ENCODE results near the gene CCDC192.

Gene CCDC192

GRCh38 chr5:127923804-127924570, 220.8 kb downstream of the CCDC192 start:
- no peak for DNase-seq (ENCODE audit: low read depth)

DNA sequence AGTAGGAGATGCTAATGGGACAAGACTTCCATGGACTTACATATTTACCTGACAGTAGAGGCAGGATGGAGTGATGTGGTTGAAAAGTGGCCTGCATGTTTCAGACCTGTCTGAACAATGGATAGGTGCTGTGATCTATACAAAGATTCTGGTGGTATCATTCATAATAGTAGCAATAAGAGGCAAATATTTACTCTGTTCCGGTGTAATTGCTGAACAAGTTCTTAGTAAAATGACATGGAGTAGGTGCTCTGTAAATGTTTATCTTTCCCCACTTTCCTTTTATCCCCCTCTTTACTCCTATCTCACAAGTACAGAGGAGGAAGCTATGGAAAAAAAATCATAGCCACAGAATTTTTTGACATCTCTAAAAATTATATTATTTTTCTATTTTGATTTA, 221.4 kb downstream of the CCDC192 start:
- no peak for DNase-seq (ENCODE audit: low read depth)

DNA sequence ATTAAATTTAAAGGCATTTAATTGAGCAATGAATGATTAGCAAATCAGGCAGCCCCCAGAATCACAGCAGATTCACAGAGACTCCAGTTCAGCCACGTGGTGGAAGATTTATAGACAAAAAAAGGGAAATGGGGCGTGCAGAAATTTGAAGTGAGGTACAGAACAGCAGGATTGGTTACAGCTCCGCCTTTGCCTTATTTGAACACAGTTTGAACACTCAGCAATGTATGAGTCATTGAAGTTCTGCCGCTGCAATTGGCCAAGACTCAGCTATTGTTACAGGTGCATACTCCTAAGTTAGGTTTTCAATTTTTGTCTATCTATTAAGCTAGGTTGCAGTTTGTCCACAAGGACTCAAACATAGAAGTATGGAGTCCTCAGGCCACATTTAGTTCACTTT, 222.7 kb downstream of the CCDC192 start:
- no peak for DNase-seq (ENCODE audit: low read depth)

DNA sequence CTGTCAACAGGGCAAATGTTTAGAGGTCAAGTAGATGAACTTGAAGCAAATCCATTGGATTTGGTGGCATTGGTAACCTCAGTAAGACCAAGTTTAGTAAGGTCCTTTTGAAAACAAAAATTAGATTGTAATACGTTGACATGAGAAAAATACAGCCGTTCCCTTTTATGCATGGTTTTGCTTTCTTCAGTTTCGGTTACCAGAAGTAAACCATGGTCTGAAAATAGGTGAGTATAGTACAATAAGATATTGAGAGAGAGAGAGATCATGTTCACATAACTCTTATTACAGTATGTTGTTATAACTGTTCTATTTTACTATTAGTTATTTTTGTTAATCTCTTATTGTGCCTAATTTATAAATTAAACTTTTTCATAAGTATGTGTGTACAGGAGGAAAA, 223.8 kb downstream of the CCDC192 start:
- no peak for DNase-seq (ENCODE audit: low read depth)

DNA sequence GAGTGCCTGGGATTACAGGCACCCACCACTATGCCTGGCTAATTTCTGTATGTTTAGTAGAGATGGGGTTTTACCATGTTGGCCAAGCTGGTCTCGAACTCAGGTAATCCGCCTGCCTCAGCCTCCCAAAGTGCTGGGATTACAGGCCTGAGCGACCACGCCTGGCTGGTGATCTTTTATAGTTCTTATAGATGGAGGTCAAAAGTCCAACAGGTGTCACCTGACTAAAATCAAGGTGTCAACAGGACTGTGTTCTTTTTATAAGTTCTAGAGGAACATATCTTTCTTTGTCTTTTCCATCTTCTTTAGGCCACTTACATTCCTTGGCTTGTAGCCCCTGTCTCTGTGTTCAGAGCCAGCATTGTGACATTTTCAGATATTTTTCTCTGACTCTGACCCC, 224.9 kb downstream of the CCDC192 start:
- DNase-seq (ENCODE audit: low read depth) = no peak

DNA sequence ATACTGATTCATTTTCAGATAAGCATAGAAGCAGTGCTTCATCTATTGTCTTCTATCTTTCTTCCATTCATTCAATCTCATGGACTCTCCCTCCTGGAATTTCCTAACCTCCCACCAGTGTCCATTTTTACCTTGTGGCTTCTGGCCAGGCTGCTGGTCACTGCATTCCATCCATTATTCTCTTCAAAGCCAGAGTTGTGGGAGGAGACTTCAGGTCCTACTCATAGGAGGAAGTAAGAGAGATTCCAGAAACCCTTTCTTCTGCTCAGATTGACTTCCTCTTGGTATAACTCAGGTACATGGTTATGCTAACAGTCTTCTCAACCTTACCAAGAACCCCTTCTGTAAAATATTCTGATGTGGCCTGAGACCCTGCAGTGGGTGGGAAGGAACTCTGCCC, 227.1 kb downstream of the CCDC192 start:
- DNase-seq (ENCODE audit: low read depth) = no peak

GRCh38 chr5:127931396-127931795, 228.2 kb downstream of the CCDC192 start:
- DNase-seq (ENCODE audit: low read depth) = no peak

DNA sequence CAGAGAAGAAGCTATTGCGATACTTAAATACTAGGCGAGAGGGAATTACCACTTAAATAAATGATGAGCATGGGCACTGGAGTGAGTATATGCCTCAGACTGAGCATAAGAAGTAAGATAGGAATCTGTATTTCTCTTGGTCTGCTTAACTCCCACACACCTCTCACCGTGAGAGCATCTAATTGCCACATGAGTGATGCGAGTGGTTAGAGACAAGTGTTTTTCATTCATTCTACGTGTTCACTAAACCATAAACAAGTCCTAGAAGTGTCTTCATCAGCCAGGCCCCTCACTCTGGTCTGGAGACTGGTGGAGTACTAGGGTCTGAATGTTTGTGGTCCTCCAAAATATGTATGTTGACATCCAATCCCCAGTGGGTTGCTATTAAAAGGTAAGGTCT, 230.2 kb downstream of the CCDC192 start:
- no peak for DNase-seq (ENCODE audit: low read depth)

DNA sequence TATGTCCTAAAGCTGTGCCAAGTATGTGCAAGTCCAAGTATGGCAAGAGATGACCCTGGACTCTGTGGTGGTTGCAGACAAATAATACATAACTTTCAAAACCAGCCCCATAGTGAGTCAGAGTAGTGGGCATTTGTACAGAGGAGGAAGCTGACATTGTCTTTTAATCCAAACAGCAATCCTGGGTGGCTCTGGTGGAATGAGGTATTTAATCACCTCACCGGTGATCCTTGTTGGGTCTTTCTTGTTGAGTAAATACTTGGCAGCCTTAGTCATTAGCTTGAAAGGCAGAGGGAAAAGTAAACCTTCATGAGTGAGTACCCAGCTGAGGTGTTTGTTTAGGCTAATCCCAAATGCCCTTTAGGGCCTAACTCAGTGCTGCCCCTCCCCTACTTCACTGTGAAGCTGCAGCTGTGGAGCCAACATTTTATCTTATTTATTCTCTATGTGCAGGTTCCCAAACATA, 231.6 kb downstream of the CCDC192 start:
- DNase-seq (ENCODE audit: low read depth) = no peak

DNA sequence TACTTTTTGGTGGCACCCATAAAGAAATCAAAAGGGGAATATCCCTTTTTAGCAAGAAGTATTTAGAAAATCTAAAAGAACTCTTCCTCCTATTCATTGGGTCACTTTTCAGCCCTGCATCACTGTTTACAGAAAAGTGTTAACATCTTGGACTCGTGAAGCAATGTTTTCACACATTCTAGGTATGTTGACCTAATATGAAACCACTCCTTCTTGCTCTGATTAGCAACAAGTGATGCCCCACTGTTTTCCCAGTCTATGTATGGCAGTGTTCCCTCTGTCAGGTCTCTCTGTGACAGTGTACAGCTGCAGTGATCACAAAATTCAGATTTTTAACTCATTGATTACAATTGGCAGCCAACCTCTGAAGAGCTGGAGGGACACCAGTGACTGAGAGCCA, 232.2 kb downstream of the CCDC192 start:
- DNase-seq (ENCODE audit: low read depth) = no peak

DNA sequence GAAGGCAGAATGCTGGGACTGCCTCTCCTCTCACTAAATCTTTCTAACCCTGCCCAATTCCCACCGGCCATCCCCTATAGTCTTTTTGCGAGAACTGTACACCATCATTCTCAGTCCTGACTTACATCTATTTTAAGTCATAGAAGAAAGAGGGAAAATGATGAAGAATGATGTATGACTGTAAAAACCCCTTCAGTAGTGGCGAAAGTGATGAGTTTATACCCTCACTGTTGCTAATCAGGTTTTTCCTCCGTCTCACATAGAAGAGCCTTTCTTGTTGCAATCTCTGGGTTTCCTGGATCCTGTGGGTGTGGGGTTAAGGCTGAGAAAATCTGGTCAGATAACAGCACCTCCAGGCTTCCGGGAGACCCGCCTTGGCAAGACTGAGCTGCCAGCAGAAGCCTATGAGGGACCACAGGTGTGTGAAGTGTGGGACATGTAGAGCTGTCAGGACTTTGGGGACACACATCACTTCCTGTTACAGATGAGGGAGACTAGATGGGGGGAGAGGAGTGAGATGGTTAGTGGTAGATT, 233.3 kb downstream of the CCDC192 start:
- DNase-seq (ENCODE audit: low read depth) = peak; percentile 12

DNA sequence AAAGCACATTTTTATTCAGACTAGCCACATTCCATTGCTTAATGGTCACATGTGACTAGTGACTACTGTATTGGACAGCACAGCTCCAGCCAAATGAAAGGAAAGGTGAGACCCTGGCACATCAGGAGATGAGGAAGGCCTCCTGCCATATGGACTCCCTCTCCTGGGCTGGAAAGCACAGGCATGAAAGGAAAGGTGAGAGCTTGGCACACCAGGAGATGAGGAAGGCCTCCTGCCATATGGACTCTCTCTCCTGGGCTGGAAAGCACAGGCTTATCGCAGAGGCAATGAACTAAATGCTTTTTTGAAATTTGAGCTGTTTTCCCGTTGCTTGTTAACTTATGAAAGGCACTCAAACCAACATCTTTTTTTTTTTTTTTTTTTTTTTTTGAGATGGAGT, 235.6 kb downstream of the CCDC192 start:
- DNase-seq (ENCODE audit: low read depth) = no peak

DNA sequence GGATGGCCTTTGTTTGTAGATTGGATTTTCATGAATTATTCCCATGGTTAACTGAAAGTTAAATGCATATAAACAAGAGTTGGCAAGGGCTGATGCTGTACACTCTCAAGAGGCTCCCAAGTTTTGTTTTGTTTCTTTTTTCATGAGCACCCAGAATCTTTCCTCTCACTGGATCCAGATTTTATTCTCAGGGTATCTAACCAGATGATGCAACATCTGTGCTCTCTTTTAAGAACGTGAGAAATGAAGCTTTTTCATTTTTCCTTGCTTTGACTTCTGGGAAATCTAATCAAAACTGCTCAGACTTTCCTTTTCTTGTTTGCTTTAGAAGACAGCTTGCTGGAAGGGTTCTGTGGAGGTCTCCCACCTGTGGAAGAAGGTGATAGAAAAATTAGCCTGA, 237.7 kb downstream of the CCDC192 start:
- DNase-seq (ENCODE audit: low read depth) = no peak

DNA sequence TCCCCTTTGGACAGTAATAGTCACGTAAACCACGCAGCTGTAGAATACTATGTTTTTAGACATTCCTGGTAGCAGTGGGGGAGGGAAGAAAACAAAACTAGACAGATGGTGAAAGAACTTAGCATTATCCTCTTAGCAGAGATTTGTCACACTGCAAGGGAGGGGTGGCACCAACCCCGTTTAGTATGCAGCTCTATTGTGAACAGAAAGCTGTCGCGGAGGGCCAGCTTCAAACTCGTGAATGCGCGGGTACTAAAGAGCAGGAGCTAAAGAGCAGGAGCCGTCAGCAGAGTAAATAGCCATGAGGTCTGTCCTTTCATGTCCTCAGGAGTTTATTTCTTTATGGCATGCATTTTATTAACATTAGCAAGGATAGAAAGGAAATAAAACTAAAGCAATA, 238.5 kb downstream of the CCDC192 start:
- DNase-seq (ENCODE audit: low read depth) = no peak

DNA sequence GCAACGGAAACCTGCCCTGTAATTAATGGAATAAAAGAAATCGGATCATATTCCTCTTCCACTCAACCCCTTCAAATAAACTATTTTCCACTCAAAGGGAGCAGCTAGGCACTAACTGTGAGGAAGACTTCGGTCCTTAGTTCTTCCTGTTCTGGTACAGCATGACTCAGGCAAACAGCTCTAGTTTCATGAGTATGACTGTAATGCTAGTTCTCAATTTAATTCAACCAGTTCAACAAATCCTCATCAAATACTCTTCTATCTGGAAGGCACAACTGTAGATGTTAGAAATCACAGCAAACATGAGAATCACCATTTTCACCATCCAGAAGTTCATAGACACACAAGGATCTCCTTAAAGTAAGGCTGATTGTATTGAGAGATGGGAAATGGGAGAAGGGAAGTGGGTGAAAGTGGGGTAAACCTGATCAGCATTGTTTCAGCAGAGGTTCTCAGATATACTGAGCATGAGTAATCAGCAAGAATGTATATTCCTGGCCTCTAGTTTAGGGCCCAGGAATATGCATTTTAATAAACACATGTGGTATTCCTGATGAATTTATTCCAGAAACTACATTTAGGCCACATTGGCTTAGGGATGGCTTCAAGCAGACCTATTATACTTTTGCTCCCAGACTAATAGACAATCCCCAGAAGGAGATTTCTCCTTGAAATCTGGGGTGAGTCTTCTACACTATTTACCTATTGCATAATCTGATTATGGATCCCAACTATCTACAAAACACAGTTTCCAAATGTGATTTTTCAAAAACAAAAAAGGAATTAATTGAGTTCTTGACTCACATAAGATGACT, 239.3 kb downstream of the CCDC192 start:
- DNase-seq (ENCODE audit: low read depth) = no peak

DNA sequence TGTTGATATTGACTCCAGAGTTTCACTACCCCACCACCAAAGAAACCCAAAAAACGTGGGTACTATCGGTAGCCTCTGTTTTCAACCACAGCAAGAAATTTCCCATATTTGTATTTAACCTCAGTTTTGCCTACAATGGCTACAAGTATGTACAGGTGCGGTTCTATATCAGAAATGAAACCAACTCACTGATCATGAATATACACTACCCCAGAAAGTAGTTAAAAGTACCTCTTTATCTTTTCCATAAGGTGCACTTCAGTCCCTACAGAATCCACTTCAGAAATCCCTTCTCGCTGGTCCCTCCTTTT, 239.8 kb downstream of the CCDC192 start:
- DNase-seq (ENCODE audit: low read depth) = no peak

DNA sequence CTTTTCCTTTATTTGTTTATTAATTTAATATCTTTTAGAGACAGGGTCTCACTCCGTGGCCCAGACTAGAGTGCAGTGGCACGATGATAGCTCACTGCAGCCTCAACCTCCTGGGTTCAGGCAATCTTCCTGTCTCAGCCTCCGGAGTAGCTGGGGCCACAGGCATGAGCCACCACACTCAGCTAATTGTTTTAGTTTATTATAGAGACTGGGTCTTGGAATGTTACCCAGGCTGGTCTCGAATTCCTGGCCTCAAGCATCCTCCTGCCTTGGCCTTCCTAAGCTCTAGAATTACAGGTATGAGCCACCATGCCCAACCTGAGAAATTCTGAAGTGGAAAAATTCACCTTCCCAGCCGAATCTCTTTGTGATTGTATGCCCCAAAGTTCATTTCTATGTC, 240.9 kb downstream of the CCDC192 start:
- DNase-seq (ENCODE audit: low read depth) = no peak

DNA sequence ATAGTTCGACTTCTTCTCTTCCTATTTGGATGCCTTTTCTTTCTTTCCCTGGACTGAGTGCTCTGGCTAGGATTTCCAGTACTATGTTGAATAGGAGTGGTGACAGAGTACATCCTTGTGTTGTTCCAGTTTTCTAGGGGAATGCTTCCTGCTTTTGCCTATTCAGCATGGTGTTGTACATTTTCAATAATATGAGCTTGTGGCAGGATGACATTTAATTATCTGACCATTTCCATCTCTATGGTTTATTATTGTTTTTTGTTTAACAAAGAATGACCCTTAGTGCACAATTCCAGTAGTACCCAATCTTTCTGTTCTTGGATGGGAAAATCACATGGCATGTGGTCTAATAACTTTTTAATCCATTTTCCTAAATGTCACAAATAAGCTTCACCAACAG, 244.8 kb downstream of the CCDC192 start:
- no peak for DNase-seq (ENCODE audit: low read depth)

DNA sequence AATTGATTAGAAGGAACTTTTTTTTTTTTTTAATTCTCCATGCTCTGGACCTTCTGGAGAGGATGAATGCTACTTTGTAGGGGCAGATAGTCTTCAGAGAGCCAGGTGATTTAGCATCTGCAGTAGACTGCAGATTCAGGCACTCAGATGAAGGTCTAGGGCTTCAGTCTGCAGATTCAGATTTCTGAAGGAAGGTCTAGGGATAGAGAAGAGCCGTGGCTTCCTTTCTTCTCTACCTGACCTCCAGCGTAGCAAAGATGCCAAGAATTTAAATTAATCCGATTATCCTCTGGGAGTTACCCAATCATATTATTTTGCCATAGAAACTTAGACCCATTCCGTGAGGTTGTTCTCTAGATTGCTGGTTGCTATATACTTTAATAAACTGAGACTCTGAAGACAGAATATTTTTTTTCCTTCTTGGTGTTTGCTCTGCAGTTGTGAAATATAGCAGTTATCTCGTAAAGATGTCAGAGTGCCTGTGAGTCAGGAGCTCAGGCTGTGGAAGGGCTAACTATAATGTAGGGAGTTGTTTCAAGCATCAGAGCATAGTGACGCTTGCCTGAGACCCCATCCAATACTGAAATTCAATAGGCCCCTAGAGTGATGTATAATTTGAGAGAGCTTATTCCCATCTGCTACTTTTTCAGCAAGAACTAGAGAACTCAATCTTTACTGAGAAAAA, 247.7 kb downstream of the CCDC192 start:
- DNase-seq (ENCODE audit: low read depth) = no peak

DNA sequence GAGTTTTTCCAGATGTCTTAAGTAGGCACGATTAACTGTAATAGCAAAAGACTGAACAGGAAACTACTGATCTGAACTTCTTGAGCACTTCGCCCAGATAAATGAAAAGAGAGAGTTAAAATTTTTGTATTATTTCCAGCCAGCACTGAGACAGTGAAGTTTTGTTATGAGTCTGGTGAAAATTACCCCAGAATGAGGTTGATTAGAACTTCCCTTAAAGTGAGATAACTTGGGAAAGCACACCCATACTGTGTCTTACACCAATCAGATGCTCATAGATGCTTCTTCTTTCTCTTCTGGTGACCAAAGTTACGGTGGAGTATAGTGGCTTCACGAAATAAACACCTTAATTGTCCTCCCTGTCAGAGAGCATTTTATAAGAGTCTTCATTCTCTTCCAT, 248.6 kb downstream of the CCDC192 start:
- no peak for DNase-seq (ENCODE audit: low read depth)

- no peak for DNase-seq (ENCODE audit: low read depth)
These were observed 254.0 kb downstream of the CCDC192 start for GRCh38 chr5:127957183-127957582.

DNA sequence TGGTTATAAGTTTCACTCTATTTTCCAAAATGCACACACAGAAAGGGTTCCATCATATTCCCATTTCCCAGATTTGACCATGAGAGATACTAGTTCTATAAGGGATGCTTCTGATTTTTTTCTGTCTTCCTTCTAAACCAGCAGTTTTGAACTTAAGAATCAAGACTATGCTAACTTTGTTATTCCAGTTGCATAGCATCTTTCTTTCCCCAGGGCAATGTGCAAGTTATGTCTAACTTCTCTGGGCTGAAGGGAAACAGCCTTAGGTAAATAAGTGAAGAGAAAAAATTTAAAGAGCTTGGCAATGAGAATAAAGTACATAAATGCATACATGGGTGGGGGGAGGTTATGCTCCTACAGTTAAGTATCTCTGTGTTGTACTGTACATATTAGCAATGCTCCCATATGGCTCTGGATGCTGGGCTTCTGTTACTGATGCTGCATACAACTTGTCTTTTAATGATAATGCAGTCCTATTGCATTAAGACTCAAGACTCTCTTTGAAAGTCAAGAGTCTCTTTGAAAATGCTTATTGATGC, 254.6 kb downstream of the CCDC192 start:
- no peak for DNase-seq (ENCODE audit: low read depth)

All from activated T-cell treated with anti-CD3 and anti-CD28 coated beads for 48 hours (primary cell).